HS-5 (cell line): Measurements from ENCODE around the gene TMEM217.
A peak's percentile ranks its signal among the peaks of the same experiment; 100 is the strongest.

Source experiments
- DNase-seq: peaks from one replicate; pipeline ENCODE4 v3.0.0-alpha.2; 2012; ENCODE audit warnings: low read depth

TMEM217 gene

DNA sequence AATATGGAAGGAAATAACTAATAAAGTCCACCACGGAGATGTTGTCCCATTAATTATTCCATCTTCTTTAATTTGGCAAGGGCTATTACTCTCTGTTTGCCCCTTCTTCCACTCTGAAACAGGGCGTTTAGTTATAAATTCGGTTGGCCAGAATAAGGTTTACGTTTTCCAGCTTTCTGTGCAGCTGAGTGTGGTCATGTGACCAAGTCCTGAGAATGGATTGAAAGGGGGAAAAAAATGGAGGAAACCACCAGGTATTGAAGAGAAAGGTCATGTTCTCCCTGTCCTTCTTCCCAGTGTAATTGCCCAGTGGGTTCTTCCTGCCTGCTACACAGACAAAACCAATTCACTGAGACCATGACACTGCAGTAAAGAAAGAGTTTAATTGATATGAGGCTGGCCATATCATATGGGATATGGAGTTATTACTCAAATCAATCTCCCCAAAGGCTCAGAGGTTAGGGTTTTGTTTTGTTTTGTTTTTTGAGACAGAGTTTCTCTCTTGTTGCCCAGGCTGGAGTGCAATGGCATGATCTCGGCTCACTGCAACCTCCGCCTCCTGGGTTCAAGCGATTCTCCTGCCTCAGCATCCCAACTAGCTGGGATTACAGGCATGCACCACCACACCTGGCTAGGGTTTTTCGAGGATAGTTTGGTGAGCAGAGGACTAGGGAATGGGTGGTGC, 14.7 kb downstream of the TMEM217 start:
- DNase-seq = no peak

DNA sequence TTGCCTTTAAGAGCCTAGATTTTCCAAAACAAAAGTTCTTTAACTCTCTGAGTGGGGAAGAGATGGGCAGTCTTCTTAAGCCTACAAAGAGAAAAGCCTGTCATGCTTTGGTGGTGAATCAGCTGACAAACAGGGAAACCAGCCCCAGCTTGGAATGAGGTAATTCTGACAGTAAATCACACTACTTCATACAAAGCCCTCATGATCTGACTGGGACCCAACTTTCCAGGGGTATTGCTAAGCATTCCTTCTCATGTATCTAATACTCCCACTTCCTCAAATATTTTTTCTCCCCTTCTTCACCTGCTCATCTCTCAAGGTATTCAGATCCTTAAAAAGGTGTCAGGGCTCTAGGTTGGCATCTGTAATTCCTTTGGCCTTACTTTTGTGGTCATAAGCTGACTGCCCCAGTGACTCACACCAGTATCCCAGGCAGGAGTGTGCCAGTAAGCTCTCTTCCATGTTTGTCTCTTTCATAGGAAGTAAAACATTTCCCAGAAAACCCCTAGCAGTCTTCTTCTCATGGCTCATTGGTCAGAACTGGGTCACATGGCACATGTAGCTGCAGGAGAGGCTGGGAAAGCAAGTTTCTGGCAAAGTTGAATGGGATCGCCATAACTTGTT, 15.4 kb downstream of the TMEM217 start:
- peak; percentile 98 for DNase-seq

DNA sequence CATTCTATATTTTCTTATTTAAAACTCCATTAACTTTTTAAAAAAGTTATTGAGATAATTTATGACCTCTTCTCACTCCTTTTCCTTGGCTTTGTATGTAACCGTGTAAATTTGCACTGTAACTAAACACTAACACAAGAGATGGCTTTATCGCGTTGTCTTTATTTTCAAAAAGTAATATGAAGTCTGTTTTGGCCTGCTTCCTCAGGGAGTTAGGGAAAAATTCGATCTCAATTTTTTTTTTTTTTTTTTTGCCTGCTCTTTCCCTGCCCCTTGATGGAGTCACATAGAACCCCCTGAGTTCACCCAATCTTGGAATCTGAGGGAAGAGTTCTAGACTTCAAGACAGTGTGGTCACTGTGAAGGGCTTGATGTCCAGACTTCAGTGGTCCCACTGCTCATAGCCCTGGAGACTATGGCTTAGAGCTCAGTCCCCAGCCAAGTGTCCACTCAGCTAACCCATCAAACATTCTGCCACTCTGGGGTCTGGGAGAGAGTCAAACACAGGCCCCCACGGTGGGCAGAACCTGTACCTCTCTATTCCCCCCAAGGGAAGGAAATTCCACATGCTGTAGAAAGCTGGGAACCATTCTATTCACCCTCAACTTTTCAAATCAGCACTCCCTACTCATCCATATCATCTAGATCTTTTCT, 16.0 kb downstream of the TMEM217 start:
- no peak for DNase-seq

GRCh38 chr6:37241131-37241530, 16.8 kb downstream of the TMEM217 start:
- no peak for DNase-seq

- DNase-seq = peak; percentile 86
Observed at GRCh38 chr6:37239950-37240713, 17.8 kb downstream of the TMEM217 start.

GRCh38 chr6:37239526-37239925, 18.4 kb downstream of the TMEM217 start:
- no peak for DNase-seq

DNA sequence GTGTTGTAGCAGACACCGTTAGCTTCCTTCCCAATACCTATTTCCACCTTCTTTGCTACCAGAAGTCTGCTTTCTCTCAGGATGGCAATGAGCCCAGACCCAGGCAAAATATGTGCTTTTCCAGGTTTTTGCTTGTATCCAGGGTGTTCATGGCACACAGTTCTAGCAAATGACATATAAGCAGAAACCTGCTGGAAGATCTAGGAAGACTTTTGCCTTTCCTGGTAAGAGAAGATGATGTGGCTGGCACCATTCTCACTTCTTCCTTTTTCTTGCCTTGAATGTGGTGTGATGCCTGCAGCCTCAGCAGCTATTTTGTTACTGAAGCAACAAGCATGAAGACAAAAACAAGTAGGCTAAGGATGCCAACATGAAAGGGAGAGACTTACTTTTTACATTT, 19.6 kb downstream of the TMEM217 start:
- DNase-seq = no peak

GRCh38 chr6:37237789-37238188, 20.2 kb downstream of the TMEM217 start:
- DNase-seq = no peak

DNA sequence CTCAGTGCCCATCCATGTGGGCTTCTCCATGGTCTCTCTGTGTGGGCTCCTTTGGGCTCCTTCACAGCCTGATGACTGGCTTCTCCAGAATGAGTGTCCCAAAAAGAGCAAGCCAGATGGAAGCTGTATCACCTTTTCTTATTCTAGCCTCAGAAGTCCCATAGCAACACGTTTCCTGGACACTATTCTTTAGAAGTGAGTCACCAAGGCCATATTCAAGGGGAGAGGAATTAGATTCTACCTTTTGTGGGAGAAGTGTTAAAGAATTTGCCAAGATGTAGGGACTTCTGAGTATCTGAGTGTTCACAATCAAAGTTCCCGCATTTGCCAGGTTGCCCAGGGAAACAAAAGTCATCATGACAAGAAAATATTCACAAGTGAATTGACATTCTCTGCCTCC, 21.0 kb downstream of the TMEM217 start:
- DNase-seq = no peak

GRCh38 chr6:37233541-37233940, 24.4 kb downstream of the TMEM217 start:
- DNase-seq = no peak

DNA sequence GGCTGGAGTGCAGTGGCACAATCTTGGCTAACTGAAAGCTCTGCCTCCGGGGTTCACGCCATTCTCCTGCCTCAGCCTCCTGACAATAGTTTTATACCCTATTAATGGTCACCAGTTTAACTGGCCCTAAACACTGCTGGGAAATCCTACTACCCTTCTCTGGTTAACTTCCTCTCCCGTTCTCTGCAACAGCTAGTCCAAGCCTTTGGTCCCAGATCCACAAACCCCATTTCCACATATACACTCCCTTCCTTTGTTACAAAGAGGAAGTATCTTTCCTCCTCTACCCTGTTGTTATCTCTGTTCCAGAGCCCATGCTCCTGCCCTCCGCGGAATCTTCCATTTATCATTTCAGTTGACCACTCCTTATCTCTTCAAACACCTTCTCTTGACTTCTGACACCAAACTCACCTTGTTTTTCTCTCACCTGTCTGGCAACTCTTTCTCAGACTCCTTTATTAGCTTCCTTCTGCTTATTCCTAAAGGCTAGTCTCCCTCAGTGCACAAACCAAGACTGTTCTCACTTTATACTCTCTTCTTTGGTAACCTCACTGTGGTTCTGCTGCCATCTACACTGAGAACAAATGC, 25.4 kb downstream of the TMEM217 start:
- DNase-seq = no peak

GRCh38 chr6:37230104-37230503, 27.8 kb downstream of the TMEM217 start:
- no peak for DNase-seq

- DNase-seq = no peak
Observed at GRCh38 chr6:37225350-37226169, 32.4 kb downstream of the TMEM217 start.

DNA sequence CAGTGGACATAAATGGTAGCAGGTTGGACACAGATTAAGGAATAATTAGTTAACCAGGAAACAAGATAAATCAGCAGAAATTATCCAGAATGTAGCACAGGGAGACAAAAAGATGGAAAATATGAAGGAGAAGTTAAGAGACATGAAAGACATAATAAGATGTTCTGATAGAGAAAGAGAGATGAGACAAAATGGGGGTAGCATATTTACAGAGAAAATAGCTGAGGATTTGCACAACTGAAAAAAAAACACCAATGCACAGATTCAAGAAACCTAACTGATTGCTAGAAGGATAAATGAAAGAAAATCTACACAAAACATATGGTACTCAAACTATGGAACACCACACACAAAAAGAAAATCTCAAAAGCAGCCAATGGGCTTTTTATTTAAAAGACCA, 35.0 kb downstream of the TMEM217 start:
- DNase-seq = no peak

GRCh38 chr6:37222125-37222967, 35.6 kb downstream of the TMEM217 start:
- DNase-seq = peak; percentile 60

DNA sequence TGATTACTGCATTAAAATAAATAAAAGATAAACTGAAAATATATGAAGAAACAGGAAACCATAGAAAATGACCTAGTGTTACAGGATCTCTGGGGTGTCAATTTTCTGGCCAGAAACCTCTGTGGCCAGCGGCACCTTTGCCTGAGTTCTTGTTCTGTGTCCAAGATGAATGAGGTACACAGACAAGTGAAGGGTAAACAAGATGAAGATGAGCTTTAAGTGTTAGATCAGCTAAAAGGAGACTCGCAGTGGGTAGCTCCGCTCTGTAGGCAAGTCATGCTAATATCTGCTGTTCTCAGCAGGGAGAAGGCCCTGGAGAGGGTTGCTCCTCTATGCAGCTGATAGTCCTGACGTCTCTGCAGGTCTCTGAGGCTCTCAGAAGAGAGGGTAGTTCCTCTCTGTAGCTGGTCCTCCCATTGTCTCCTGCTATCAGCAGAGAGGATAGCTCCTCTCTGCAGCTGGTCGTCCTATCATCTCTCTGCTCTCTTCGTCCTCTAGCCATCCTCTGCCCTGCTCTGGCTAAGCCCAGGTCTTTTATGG, 36.3 kb downstream of the TMEM217 start:
- DNase-seq = no peak

GRCh38 chr6:37218511-37218910, 39.4 kb downstream of the TMEM217 start:
- no peak for DNase-seq

GRCh38 chr6:37218061-37218460, 39.9 kb downstream of the TMEM217 start:
- DNase-seq = no peak

DNA sequence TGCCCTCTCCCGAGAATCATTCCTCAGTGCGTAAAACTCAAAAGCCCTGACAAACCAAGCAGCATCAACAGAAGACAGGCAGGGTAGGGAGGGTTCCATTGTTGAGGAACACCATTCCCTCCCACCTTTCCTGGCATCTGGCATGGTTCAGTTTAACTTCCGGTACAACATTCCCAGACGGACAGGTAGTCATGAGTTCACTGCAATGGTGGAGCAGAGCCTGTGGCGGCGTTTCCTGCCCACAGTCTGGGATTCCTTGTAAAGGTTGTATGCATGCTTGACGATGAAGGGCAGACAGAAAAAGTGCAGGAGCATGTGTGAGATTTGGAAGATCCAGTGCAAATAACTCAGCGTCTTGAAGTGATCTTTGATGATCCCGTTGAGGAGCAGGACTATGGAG, 45.7 kb downstream of the TMEM217 start:
- DNase-seq = no peak

DNA sequence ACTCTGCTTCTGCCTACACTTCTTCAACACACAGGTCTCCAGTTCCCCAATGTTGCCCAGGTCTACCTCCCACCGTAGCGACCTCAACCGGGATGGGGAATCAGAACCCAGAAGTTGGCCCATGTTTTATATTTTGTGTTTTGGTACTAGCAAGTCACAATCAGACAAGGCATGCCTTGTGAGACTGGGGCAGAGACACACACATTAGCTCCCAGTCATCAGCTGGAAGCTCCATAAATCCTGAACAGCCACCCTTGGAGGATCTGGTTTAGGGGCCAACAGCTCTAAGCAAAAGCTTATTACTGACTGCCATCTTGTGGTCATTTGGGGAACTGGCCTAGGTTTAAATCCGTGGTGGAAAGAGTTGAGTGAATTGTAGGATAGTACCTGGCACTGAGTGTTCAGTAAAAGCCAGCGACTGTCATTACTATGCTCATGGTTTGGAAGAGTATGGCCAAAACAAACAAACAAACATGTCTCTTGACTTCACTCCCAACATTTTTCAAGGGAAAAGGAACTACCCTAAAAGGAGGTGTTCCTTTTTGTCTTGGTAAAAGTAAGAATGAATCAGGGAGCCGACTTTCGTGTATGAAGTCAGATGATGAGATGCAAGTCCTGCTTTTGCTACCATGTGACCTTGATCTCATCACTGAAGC, 47.5 kb downstream of the TMEM217 start:
- peak; percentile 49 for DNase-seq
